GM23338 (cell line): ENCODE results near the gene ITFG1. TPM values are rescaled to one million over a fixed set of nuclear protein-coding genes. Genes with fewer than 3 reads are reported as not detected.
"Not testable (repeated sequence)": the region's sequence is repeated elsewhere in the genome, so short reads cannot be mapped to it uniquely, and the experiment has no call there.

ENCODE experiments used
- ATAC-seq: fragments of 200-7000 bp; cut with Tn5 transposase; 3 replicates; pipeline ENCODE4 v1.9.1; 2020
- DNase-seq: peaks from one replicate; pipeline ENCODE4 v3.0.0-alpha.2; 2015; ENCODE audit warnings: low spot score
- H2AFZ ChIP-seq: fragments of 200-600 bp; sonication (generic); 2 replicates; pipeline ENCODE4 v1.8.0; 2016; ENCODE audit warnings: antibody characterized with exemption, mild to moderate bottlenecking, moderate library complexity
- H3F3A ChIP-seq: fragments of 200-600 bp; sonication (generic); replicated peaks from 2 replicates; pipeline ENCODE4 v1.8.0; 2017; ENCODE audit warnings: antibody characterized with exemption, mixed run types, low read depth
- H3K27ac ChIP-seq: fragments of 200-600 bp; sonication (generic); 2 replicates; pipeline ENCODE4 v1.6.1; 2016; ENCODE audit warnings: low read depth
- H3K27me3 ChIP-seq: fragments of 200-600 bp; sonication (generic); 2 replicates; pipeline ENCODE4 v1.8.0; 2016; ENCODE audit warnings: mild to moderate bottlenecking, mixed run types, moderate library complexity; ENCODE audit not compliant: insufficient read depth
- H3K36me3 ChIP-seq: fragments of 200-600 bp; sonication (generic); 2 replicates; pipeline ENCODE4 v1.8.0; 2016; ENCODE audit warnings: mild to moderate bottlenecking; ENCODE audit not compliant: insufficient read depth
- H3K4me1 ChIP-seq: fragments of 200-600 bp; sonication (generic); 2 replicates; pipeline ENCODE4 v1.8.0; 2016; ENCODE audit warnings: mild to moderate bottlenecking, moderate library complexity; ENCODE audit not compliant: insufficient read depth
- H3K4me2 ChIP-seq: fragments of 200-600 bp; sonication (generic); 2 replicates; pipeline ENCODE4 v1.7.1; 2017; ENCODE audit warnings: mixed run types
- H3K4me3 ChIP-seq: fragments of 200-600 bp; sonication (generic); 2 replicates; pipeline ENCODE4 v1.6.1; 2016; ENCODE audit warnings: mixed run types
- H3K79me2 ChIP-seq: fragments of 200-600 bp; sonication (generic); replicated peaks from 2 replicates; pipeline ENCODE4 v1.8.0; 2017; ENCODE audit warnings: mild to moderate bottlenecking; ENCODE audit not compliant: insufficient read depth
- H3K9me2 ChIP-seq: fragments of 200-600 bp; sonication (generic); 2 replicates; pipeline ENCODE4 v1.8.0; 2017; ENCODE audit not compliant: insufficient read depth
- H4K20me1 ChIP-seq: fragments of 200-600 bp; sonication (generic); replicated peaks from 2 replicates; pipeline ENCODE4 v1.8.0; 2017; ENCODE audit warnings: mild to moderate bottlenecking; ENCODE audit not compliant: insufficient read depth
- H3K27ac Mint-ChIP-seq: 2 replicates; pipeline ENCODE4 v1.8.0; 2020; ENCODE audit warnings: inconsistent platforms, mild to moderate bottlenecking, moderate library complexity, mixed read lengths
- H3K27me3 Mint-ChIP-seq: 3 replicates; pipeline ENCODE4 v1.8.0; 2022; ENCODE audit warnings: low read depth, mild to moderate bottlenecking, moderate library complexity, mixed read lengths, inconsistent platforms; ENCODE audit not compliant: insufficient read depth, poor library complexity
- H3K36me3 Mint-ChIP-seq: 3 replicates; pipeline ENCODE4 v1.8.0; 2021; ENCODE audit warnings: low read depth, mild to moderate bottlenecking, inconsistent platforms, moderate library complexity, mixed read lengths
- H3K4me1 Mint-ChIP-seq: 3 replicates; pipeline ENCODE4 v1.8.0; 2020; ENCODE audit warnings: mild to moderate bottlenecking, inconsistent platforms, mixed read lengths
- H3K4me3 Mint-ChIP-seq: 3 replicates; pipeline ENCODE4 v1.8.0; 2021; ENCODE audit warnings: moderate library complexity, mild to moderate bottlenecking, inconsistent platforms, mixed read lengths
- H3K9me3 Mint-ChIP-seq: 3 replicates; pipeline ENCODE4 v1.8.0; 2020; ENCODE audit warnings: moderate library complexity, mild to moderate bottlenecking, inconsistent platforms, mixed read lengths
- CTCF ChIP-seq, 2 experiments: fragments of 200-600 bp in 1 of 2; sonication (generic) in 1 of 2; conservative IDR thresholded peaks; 2 replicates each; pipeline versions ENCODE4 v1.5.1 to v1.6.1; 2016 to 2017; ENCODE audit warnings: antibody characterized with exemption in 2 of 2, low read depth in 2 of 2, mild to moderate bottlenecking in 2 of 2, moderate library complexity in 1 of 2
- ETS1 ChIP-seq: IDR thresholded peaks from 2 replicates; pipeline ENCODE4 v1.6.1; 2016; ENCODE audit warnings: antibody characterized with exemption
- NANOG ChIP-seq: IDR thresholded peaks from 2 replicates; pipeline ENCODE4 v1.6.1; 2016; ENCODE audit warnings: antibody characterized with exemption, borderline replicate concordance
- POLR2AphosphoS5 ChIP-seq: IDR thresholded peaks from 2 replicates; pipeline ENCODE4 v1.6.1; 2016; ENCODE audit warnings: antibody characterized with exemption, low read depth
- REST ChIP-seq: IDR thresholded peaks from one replicate; pipeline ENCODE4 v1.6.1; 2018; ENCODE audit warnings: antibody characterized with exemption; ENCODE audit not compliant: unreplicated experiment
- ZNF331 ChIP-seq: fragments of 250-450 bp; sonication (Bioruptor Pico); IDR thresholded peaks from 2 replicates; pipeline ENCODE4 v1.5.0; 2020; ENCODE audit warnings: low read depth, mild to moderate bottlenecking, moderate library complexity
- polyA plus RNA-seq: library from polyadenylated mRNA; unstranded; fragments of >200 nt; fragmentation: Nextera tagmentation; extraction: Ambion mirVana; gene quantifications from 2 replicates; pipeline ENCODE4 v1.2.1, GENCODE V29; 2016
- total RNA-seq: library from RNA; depleted of rRNA; stranded (reverse); fragments of >200 nt; shearing (Covaris generic); gene quantifications from 2 replicates; pipeline ENCODE4 v1.2.3, GENCODE V29; 2014

ITFG1 gene
- total and polyA plus RNA-seq, 2 experiments from 2014 or later = 18.5 to 26.9 TPM

- TF ChIP-seq REST = no peak
Measured at GRCh38 chr16:47358816-47359215, 102.0 kb downstream of the ITFG1 start (continued).

GRCh38 chr16:47349029-47349428 is 111.8 kb downstream of the ITFG1 start:
- H3K79me2 ChIP-seq, H4K20me1 ChIP-seq, H3K27ac Mint-ChIP-seq, H3K36me3 ChIP-seq, H3K27me3 Mint-ChIP-seq, H2AFZ ChIP-seq, ATAC-seq, H3K4me2 ChIP-seq, H3K4me3 ChIP-seq, H3K4me1 Mint-ChIP-seq, H3K4me3 Mint-ChIP-seq, H3K27me3 ChIP-seq, DNase-seq, H3K4me1 ChIP-seq, H3F3A ChIP-seq, H3K9me2 ChIP-seq, H3K27ac ChIP-seq: not testable (repeated sequence)
- Mint-ChIP-seq H3K36me3 (peaks cover 61% of the 10 kb centered on the region), H3K9me3 (peaks cover 65% of the 10 kb centered on the region)

GRCh38 chr16:47347021-47347696 is 113.7 kb downstream of the ITFG1 start:
- H3K9me2 ChIP-seq, ATAC-seq, DNase-seq, H4K20me1 ChIP-seq, H3K27me3 Mint-ChIP-seq, H3K4me1 Mint-ChIP-seq, H3F3A ChIP-seq, H3K79me2 ChIP-seq, H3K4me2 ChIP-seq, H2AFZ ChIP-seq, H3K4me3 ChIP-seq, H3K36me3 ChIP-seq, H3K4me3 Mint-ChIP-seq, H3K27ac ChIP-seq, H3K27me3 ChIP-seq, H3K27ac Mint-ChIP-seq, H3K4me1 ChIP-seq: not testable (repeated sequence)
- Mint-ChIP-seq H3K9me3 (peaks cover 57% of the 10 kb centered on the region), H3K36me3 (peaks cover 56% of the 10 kb centered on the region)

GRCh38 chr16:47342055-47342454 is 118.8 kb downstream of the ITFG1 start:
- Histone ChIP-seq H3K4me3 (no peak overlapping the region), H3K4me2 (no peak overlapping the region), H3K36me3 (no peaks in the 10 kb centered on the region; the same call in 1 of the 2 replicates), H3K4me1 (no peaks in the 10 kb centered on the region), H2AFZ (no peak overlapping the region), H3K27me3 (no peaks in the 10 kb centered on the region), H4K20me1 (no peaks in the 10 kb centered on the region), H3F3A (no peaks in the 10 kb centered on the region), H3K9me2 (no peaks in the 10 kb centered on the region), H3K79me2 (no peaks in the 10 kb centered on the region; the same call in 1 of the 2 replicates), H3K27ac (no peak overlapping the region)
- H3K36me3 Mint-ChIP-seq = peaks cover 39% of the 10 kb centered on the region
- H3K27me3 Mint-ChIP-seq = no peaks in the 10 kb centered on the region
- no peak overlapping the region for H3K4me3 Mint-ChIP-seq
- no peak for TF ChIP-seq ETS1
- no peak for TF ChIP-seq POLR2AphosphoS5
- no peak for TF ChIP-seq NANOG
- TF ChIP-seq CTCF (conservative IDR thresholded peaks at IDR 0.05; ENCODE audit: low read depth in 2 of 2) = no peak
- no peak for TF ChIP-seq ZNF331 (CRISPR knock-in tag)
- ATAC-seq = no peak
- no peaks in the 10 kb centered on the region for H3K4me1 Mint-ChIP-seq
- H3K9me3 Mint-ChIP-seq = peaks cover 34% of the 10 kb centered on the region
- no peak overlapping the region for H3K27ac Mint-ChIP-seq
- no peak for DNase-seq

GRCh38 chr16:47330562-47330961 is 130.3 kb downstream of the ITFG1 start:
- H3K79me2 ChIP-seq, H3K36me3 ChIP-seq, H3K27ac Mint-ChIP-seq, H3K4me1 Mint-ChIP-seq, H3K9me2 ChIP-seq, DNase-seq, H3K9me3 Mint-ChIP-seq, H4K20me1 ChIP-seq, H3K4me2 ChIP-seq, H3K4me3 Mint-ChIP-seq, H3K27me3 ChIP-seq, H3K36me3 Mint-ChIP-seq, H3K27ac ChIP-seq, H3F3A ChIP-seq, H3K27me3 Mint-ChIP-seq, H2AFZ ChIP-seq, ATAC-seq, H3K4me3 ChIP-seq, H3K4me1 ChIP-seq: not testable (repeated sequence)
